Measurements from ENCODE around the gene MAP2K6. TPM values are rescaled to one million over a fixed set of nuclear protein-coding genes. Genes with fewer than 3 reads are reported as not detected.

Gene MAP2K6
- total and polyA plus RNA-seq, 4 experiments from 2014 or later = 14.5 to 21.3 (median 17.4) TPM

DNA sequence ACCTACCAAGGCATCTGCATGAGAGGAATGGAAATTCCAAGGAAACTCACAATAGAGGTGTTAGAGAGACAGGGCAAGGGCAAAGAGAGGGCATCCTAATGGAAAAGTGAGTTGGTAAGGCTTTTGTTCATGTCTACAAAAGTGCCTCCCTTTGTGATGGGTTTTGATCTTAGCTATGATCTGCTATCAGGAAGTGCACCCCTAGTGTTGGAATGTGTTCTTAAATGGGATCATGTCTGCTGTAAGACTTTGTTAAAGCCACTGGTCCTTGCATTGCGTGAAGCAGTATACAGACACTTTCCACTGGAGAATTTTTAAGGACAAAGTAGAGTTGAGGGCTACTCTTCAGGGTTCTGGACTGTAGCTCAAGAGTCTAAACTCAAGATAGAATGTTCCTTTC is 92.0 kb downstream of the MAP2K6 start:
- Mint-ChIP-seq H3K27ac (peak overlapping the region in 2 of 7 donors; percentile 75 to 82), H3K9me3 (no peaks in the 10 kb centered on the region), H3K4me1 (peaks cover 6 to 21% (median 11%) of the 10 kb centered on the region in 4 donors), H3K4me3 (no peak overlapping the region), H3K27me3 (no peaks in the 10 kb centered on the region), H3K36me3 (peaks cover 33 to 38% of the 10 kb centered on the region in 2 donors)
- intact Hi-C loops (cut with micrococcal nuclease) = no loop called here
- DNase-seq = no peak
- no peaks in the 10 kb centered on the region for H3K27me3 ChIP-seq (ENCODE audit: insufficient read depth, low read length)
- no peak overlapping the region for H3K4me3 ChIP-seq (ENCODE audit: low read length in 2 of 2)
- CTCF ChIA-PET (ENCODE audit: partially characterized antibody) = interaction anchor here (0.9 kb wide), 1 partner anchor 92 kb away, joined by 3 read pairs; the partner anchor contains the start of gene MAP2K6
- H3K9me3 ChIP-seq (ENCODE audit: control insufficient read depth in 1 of 2, low read length in 2 of 2) = no peaks in the 10 kb centered on the region
- no peaks in the 10 kb centered on the region for H3K36me3 ChIP-seq (ENCODE audit: insufficient read depth, low read length)
- no peak overlapping the region for H3K27ac ChIP-seq (ENCODE audit: low read depth, low read length)
- POLR2A ChIA-PET (ENCODE audit: partially characterized antibody) = no interaction called here
- no peaks in the 10 kb centered on the region for H3K4me1 ChIP-seq (ENCODE audit: insufficient read depth, low read length)

DNA sequence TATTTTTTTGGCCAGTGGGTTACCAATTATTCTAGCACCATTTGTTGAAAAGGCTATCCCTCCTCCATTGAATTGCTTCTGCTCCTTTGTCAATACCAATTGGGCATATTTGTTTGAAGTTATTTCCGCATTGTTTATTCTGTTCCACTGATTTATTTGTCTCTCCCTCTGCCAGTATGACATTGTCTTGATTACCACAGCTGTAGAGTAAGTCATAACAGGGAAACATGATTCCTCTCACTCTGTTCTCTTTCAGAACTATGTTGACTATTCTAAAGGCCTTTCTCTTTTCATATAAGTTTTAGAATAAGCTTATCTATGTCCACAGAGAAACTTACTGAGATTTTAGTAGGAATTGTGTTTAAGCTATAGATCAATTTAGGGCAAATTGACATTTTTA is 94.3 kb downstream of the MAP2K6 start:
- Mint-ChIP-seq H3K9me3 (no peaks in the 10 kb centered on the region), H3K36me3 (peaks cover 32 to 38% of the 10 kb centered on the region in 2 donors), H3K27ac (no peak overlapping the region), H3K4me3 (no peak overlapping the region), H3K4me1 (peaks cover 0 to 13% (median 7%) of the 10 kb centered on the region in 4 donors), H3K27me3 (no peaks in the 10 kb centered on the region)
- no peak overlapping the region for H3K4me3 ChIP-seq (ENCODE audit: low read length in 2 of 2)
- no peak overlapping the region for H3K27ac ChIP-seq (ENCODE audit: low read depth, low read length)
- no peaks in the 10 kb centered on the region for H3K36me3 ChIP-seq (ENCODE audit: insufficient read depth, low read length)
- H3K9me3 ChIP-seq (ENCODE audit: control insufficient read depth in 1 of 2, low read length in 2 of 2) = no peaks in the 10 kb centered on the region
- CTCF ChIA-PET (ENCODE audit: partially characterized antibody) = interaction anchor here (0.8 kb wide), 1 partner anchor 114 kb away, joined by 3 read pairs; no protein-coding TSS in a partner anchor
- POLR2A ChIA-PET (ENCODE audit: partially characterized antibody) = no interaction called here
- no peak for DNase-seq
- no peaks in the 10 kb centered on the region for H3K4me1 ChIP-seq (ENCODE audit: insufficient read depth, low read length)
- H3K27me3 ChIP-seq (ENCODE audit: insufficient read depth, low read length) = no peaks in the 10 kb centered on the region
- intact Hi-C loops (cut with micrococcal nuclease) = no loop called here

DNA sequence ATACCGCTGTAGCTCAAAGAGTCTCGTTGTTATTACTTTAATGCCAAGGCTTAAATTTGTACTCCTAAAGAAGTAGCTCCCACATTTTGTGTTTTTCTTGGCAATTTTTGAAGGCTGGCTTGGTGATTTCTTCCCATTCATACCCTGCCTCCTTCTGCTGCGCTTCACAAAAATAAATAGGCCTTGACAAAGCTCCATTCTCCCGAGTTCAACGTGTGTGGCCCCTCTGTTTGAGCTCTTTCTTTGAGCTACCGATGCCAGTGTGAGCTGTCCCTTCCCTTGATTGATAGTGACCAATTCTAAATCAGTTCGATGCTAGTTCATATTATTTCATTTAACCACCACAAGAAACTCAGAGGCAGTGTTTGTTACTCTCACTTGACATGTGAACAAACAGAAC is 96.8 kb downstream of the MAP2K6 start:
- Mint-ChIP-seq H3K4me3 (no peak overlapping the region), H3K27me3 (no peaks in the 10 kb centered on the region), H3K4me1 (peaks cover 0 to 13% (median 7%) of the 10 kb centered on the region in 4 donors), H3K9me3 (no peaks in the 10 kb centered on the region), H3K27ac (peak overlapping the region in 1 of 7 donors; percentile 43), H3K36me3 (peaks cover 28 to 35% of the 10 kb centered on the region in 2 donors)
- no peak overlapping the region for H3K27ac ChIP-seq (ENCODE audit: low read depth, low read length)
- ChIA-PET CTCF (ENCODE audit: partially characterized antibody) (interaction anchor here (0.5 to 3.7 kb wide), 4 partner anchors 9 to 186 kb away, joined by 3 to 20 read pairs (median 3); no protein-coding TSS in a partner anchor), POLR2A (ENCODE audit: partially characterized antibody) (interaction anchor here (0.6 kb wide), 1 partner anchor 26 kb away, joined by 4 read pairs; no protein-coding TSS in a partner anchor)
- DNase-seq = no peak
- H3K4me3 ChIP-seq (ENCODE audit: low read length in 2 of 2) = no peak overlapping the region
- H3K9me3 ChIP-seq (ENCODE audit: control insufficient read depth in 1 of 2, low read length in 2 of 2) = no peaks in the 10 kb centered on the region
- no peaks in the 10 kb centered on the region for H3K36me3 ChIP-seq (ENCODE audit: insufficient read depth, low read length)
- intact Hi-C loops (cut with micrococcal nuclease) = no loop called here
- H3K27me3 ChIP-seq (ENCODE audit: insufficient read depth, low read length) = no peaks in the 10 kb centered on the region
- H3K4me1 ChIP-seq (ENCODE audit: insufficient read depth, low read length) = no peaks in the 10 kb centered on the region

DNA sequence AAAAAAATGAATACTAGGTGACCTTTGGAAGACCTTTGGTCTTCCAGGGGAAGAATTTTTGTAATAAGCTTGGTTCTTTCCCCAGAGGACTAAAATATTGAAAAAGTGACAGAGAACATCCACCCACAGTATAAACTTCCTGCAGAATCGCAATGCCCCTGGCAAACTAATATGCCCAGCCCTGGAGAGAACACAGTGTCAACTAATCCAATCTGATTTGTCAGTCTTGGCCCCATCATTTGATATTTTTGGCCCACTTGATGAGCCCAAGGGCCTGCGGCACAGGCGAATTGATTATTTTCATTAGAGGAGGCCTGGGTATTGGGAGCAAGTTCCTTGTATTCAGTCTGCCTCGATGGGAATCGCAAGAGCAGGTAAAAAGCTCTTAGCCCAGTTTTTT is 98.4 kb downstream of the MAP2K6 start:
- no peaks in the 10 kb centered on the region for H3K27me3 Mint-ChIP-seq
- H3K27ac ChIP-seq (ENCODE audit: low read depth, low read length) = no peak overlapping the region
- no peaks in the 10 kb centered on the region for H3K4me1 ChIP-seq (ENCODE audit: insufficient read depth, low read length)
- ChIA-PET POLR2A (ENCODE audit: partially characterized antibody) (no interaction called here), CTCF (ENCODE audit: partially characterized antibody) (interaction anchor here (0.9 to 3.7 kb wide), 3 partner anchors 9 to 17 kb away, joined by 3 to 20 read pairs (median 4); no protein-coding TSS in a partner anchor)
- no peak overlapping the region for H3K27ac Mint-ChIP-seq
- H3K9me3 Mint-ChIP-seq = no peaks in the 10 kb centered on the region
- H3K36me3 ChIP-seq (ENCODE audit: insufficient read depth, low read length) = no peaks in the 10 kb centered on the region
- no peak overlapping the region for H3K4me3 ChIP-seq (ENCODE audit: low read length in 2 of 2)
- DNase-seq = no peak
- peaks cover 0 to 8% (median 6%) of the 10 kb centered on the region in 4 donors for H3K4me1 Mint-ChIP-seq
- H3K9me3 ChIP-seq (ENCODE audit: control insufficient read depth in 1 of 2, low read length in 2 of 2) = no peaks in the 10 kb centered on the region
- peaks cover 33 to 34% of the 10 kb centered on the region in 2 donors for H3K36me3 Mint-ChIP-seq
- H3K4me3 Mint-ChIP-seq = no peak overlapping the region
- intact Hi-C loops (cut with micrococcal nuclease) = no loop called here
- no peaks in the 10 kb centered on the region for H3K27me3 ChIP-seq (ENCODE audit: insufficient read depth, low read length)

DNA sequence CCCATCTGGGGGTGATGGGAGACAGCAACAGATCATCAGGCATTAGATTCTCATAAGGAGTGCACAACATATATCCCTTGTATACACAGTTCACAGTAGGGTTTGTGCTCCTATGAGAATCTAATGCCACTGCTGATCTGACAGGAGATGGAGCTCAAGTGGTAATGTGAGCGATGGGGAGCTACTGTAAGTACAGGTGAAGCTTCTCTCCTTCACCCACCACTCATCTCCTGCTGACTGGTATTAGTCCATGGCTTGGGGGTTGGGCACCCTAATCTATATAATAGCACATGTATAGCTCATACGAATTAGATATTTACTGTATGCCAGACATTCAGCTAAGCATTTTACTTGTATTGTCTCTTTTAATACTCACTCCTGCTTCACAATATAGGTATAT is 101.7 kb downstream of the MAP2K6 start:
- H3K4me1 Mint-ChIP-seq = peaks cover 0 to 4% (median 2%) of the 10 kb centered on the region in 4 donors
- H3K27ac Mint-ChIP-seq = no peak overlapping the region
- no peak overlapping the region for H3K4me3 ChIP-seq (ENCODE audit: low read length in 2 of 2)
- no peak overlapping the region for H3K4me3 Mint-ChIP-seq
- POLR2A ChIA-PET (ENCODE audit: partially characterized antibody) = no interaction called here
- CTCF ChIA-PET (ENCODE audit: partially characterized antibody) = interaction anchor here (1.0 to 2.2 kb wide), 3 partner anchors 9 to 181 kb away, joined by 3 to 10 read pairs (median 6); no protein-coding TSS in a partner anchor
- no peaks in the 10 kb centered on the region for H3K4me1 ChIP-seq (ENCODE audit: insufficient read depth, low read length)
- no peaks in the 10 kb centered on the region for H3K27me3 Mint-ChIP-seq
- no peaks in the 10 kb centered on the region for H3K9me3 ChIP-seq (ENCODE audit: control insufficient read depth in 1 of 2, low read length in 2 of 2)
- no peak for DNase-seq
- no peaks in the 10 kb centered on the region for H3K9me3 Mint-ChIP-seq
- H3K27ac ChIP-seq (ENCODE audit: low read depth, low read length) = no peak overlapping the region
- peaks cover 19% of the 10 kb centered on the region for H3K36me3 ChIP-seq (ENCODE audit: insufficient read depth, low read length)
- H3K27me3 ChIP-seq (ENCODE audit: insufficient read depth, low read length) = no peaks in the 10 kb centered on the region
- peaks cover 48 to 51% of the 10 kb centered on the region in 2 donors for H3K36me3 Mint-ChIP-seq
- intact Hi-C loops (cut with micrococcal nuclease) = no loop called here

DNA sequence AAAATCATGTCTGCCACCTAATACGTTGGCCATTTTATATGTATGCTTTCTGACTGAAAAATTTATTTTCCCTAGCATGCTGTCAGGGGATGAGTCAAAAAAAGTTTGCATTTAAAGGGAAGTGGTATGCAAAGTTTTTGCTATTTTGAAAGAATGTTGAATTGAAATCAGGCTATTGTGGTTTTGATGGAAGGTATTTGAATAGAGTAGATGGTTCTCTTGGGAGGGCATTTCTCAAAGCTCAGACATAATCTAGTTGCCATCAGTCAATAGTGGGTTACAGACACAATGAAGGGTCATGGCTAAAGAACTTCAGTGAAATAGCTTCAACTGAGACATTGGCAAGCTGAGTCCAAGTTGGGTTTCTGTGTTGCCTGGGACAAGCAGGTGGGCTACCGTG is 102.4 kb downstream of the MAP2K6 start:
- CTCF ChIA-PET (ENCODE audit: partially characterized antibody) = interaction anchor here (2.2 kb wide), 1 partner anchor 8 kb away, joined by 10 read pairs; no protein-coding TSS in a partner anchor
- no peak overlapping the region for H3K4me3 Mint-ChIP-seq

DNA sequence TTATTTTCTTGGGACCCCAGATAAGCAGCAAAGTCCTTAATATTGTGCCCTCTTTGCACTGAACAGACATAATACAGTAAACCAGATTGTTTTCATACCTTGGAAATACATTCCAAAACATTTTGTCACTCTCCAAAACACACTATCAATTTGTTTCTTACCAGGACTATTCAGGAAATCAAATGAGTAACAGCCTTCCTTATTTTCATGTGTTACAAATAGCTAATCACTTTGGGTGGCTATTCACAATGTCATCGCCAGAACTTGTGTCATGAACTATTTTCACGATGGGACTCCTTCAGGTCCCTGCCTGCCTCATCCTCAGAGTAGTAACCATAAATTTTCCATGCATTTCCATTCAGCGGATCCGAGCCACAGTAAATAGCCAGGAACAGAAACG is 104.5 kb downstream of the MAP2K6 start:
- no peak overlapping the region for H3K4me3 Mint-ChIP-seq
- H3K27ac ChIP-seq (ENCODE audit: low read depth, low read length) = no peak overlapping the region
- ChIA-PET CTCF (ENCODE audit: partially characterized antibody) (no interaction called here), POLR2A (ENCODE audit: partially characterized antibody) (no interaction called here)
- intact Hi-C loops (cut with micrococcal nuclease) = no loop called here
- H3K27me3 Mint-ChIP-seq = no peaks in the 10 kb centered on the region
- no peaks in the 10 kb centered on the region for H3K9me3 Mint-ChIP-seq
- H3K36me3 Mint-ChIP-seq = peaks cover 68% of the 10 kb centered on the region in 2 donors
- no peaks in the 10 kb centered on the region for H3K4me1 ChIP-seq (ENCODE audit: insufficient read depth, low read length)
- H3K9me3 ChIP-seq (ENCODE audit: control insufficient read depth in 1 of 2, low read length in 2 of 2) = no peaks in the 10 kb centered on the region
- H3K4me1 Mint-ChIP-seq = peaks cover 0 to 6% (median 1%) of the 10 kb centered on the region in 4 donors
- no peak overlapping the region for H3K27ac Mint-ChIP-seq
- no peaks in the 10 kb centered on the region for H3K27me3 ChIP-seq (ENCODE audit: insufficient read depth, low read length)
- no peak overlapping the region for H3K4me3 ChIP-seq (ENCODE audit: low read length in 2 of 2)
- peaks cover 21% of the 10 kb centered on the region for H3K36me3 ChIP-seq (ENCODE audit: insufficient read depth, low read length)
- no peak for DNase-seq

More for the DNA sequence above, 102.4 kb downstream of the MAP2K6 start:
- intact Hi-C loops (cut with micrococcal nuclease) = no loop called here
- no peaks in the 10 kb centered on the region for H3K27me3 ChIP-seq (ENCODE audit: insufficient read depth, low read length)
- DNase-seq = no peak
- Mint-ChIP-seq H3K4me1 (peaks cover 0 to 3% (median under 1%) of the 10 kb centered on the region in 4 donors), H3K27ac (no peak overlapping the region), H3K27me3 (no peaks in the 10 kb centered on the region), H3K9me3 (no peaks in the 10 kb centered on the region), H3K36me3 (peaks cover 54 to 55% of the 10 kb centered on the region in 2 donors)
- POLR2A ChIA-PET (ENCODE audit: partially characterized antibody) = no interaction called here
- H3K4me3 ChIP-seq (ENCODE audit: low read length in 2 of 2) = no peak overlapping the region
- no peaks in the 10 kb centered on the region for H3K4me1 ChIP-seq (ENCODE audit: insufficient read depth, low read length)
- no peaks in the 10 kb centered on the region for H3K9me3 ChIP-seq (ENCODE audit: control insufficient read depth in 1 of 2, low read length in 2 of 2)
- no peak overlapping the region for H3K27ac ChIP-seq (ENCODE audit: low read depth, low read length)
- H3K36me3 ChIP-seq (ENCODE audit: insufficient read depth, low read length) = peaks cover 21% of the 10 kb centered on the region
